Measurements from ENCODE around the gene CDR2.

The CDR2 gene

DNA sequence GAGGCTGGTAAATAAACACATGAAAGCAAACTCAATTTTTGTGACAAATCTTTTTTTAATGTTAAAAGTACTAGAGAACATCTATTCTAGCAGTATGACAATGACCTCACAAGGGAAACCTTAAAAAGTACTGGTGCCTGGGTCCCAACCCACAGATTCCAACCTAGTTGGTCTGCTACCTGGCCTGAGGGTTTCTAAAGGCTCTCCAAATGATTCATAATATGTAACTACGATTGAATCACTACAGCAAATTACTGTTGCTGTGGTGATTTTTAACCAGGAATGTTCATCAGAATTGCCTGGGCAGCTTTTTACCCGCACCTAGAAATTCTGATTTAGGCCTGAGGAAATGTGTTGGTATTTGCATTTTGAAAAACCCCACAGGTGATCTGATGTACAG lies 26.1 kb downstream of the CDR2 start:
- no peak overlapping the region for H3K9ac ChIP-seq (ENCODE audit: low read length)
- no peaks in the 10 kb centered on the region for H3K9me3 ChIP-seq (ENCODE audit: control insufficient read depth, low read length)
- DNase-seq (ENCODE audit: low read depth), result no peak
- no peaks in the 10 kb centered on the region for H3K27me3 ChIP-seq (replicated peaks; ENCODE audit: control insufficient read depth, insufficient read depth, low read length)
- peaks cover 60% of the 10 kb centered on the region for H3K36me3 ChIP-seq (ENCODE audit: control insufficient read depth, insufficient read depth, low read length, severe bottlenecking)
- H3K4me1 ChIP-seq (ENCODE audit: control insufficient read depth, insufficient read depth, low read length), result peaks cover 12% of the 10 kb centered on the region
- H3K4me3 ChIP-seq (ENCODE audit: low read length), result no peak overlapping the region

DNA sequence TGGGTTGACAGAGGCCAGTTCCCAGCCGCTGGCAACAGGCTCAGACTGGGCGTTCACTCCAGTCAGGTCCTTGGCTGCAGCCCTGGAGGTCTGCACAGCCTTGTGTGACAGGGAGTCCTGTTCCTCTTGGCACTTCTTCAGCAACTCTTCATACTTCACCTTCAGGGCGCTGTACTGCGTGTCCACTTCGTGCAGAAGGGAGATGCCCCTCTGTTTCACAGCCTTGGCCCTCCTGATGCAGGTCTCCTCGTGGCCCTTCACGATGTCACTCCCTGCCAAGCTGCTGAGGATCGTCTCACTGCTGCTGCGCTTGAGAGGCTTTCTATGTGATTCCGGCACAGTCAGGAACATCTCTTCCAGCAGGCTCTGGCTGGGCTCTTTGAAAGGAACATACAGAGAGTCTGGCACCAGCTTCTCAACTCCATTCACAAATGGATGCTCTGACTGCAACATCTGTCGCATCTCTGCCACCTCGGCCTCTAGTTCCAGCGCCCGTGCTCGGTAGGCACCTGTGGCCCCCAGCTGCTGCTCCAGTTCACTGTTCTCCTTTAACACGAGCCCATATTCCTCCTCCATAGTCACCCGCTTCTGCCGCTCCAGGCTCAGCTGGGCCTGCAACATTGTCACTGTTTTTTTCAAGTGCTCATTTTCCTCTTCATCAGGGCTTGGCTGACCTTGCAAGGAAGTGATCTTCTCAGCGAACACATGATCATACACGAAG lies 27.2 kb downstream of the CDR2 start:
- H3K36me3 ChIP-seq (ENCODE audit: control insufficient read depth, insufficient read depth, low read length, severe bottlenecking), result peaks cover 63% of the 10 kb centered on the region
- DNase-seq (ENCODE audit: low read depth), result no peak
- no peaks in the 10 kb centered on the region for H3K27me3 ChIP-seq (replicated peaks; ENCODE audit: control insufficient read depth, insufficient read depth, low read length)
- H3K9ac ChIP-seq (ENCODE audit: low read length), result no peak overlapping the region
- H3K9me3 ChIP-seq (ENCODE audit: control insufficient read depth, low read length), result no peaks in the 10 kb centered on the region
- H3K4me3 ChIP-seq (ENCODE audit: low read length), result no peak overlapping the region
- peaks cover 2% of the 10 kb centered on the region for H3K4me1 ChIP-seq (ENCODE audit: control insufficient read depth, insufficient read depth, low read length)

GRCh38 chr16:22346483-22346882 lies 27.9 kb downstream of the CDR2 start:
- Histone ChIP-seq H3K4me3 (ENCODE audit: low read length) (no peak overlapping the region), H3K4me1 (ENCODE audit: control insufficient read depth, insufficient read depth, low read length) (no peaks in the 10 kb centered on the region), H3K36me3 (ENCODE audit: control insufficient read depth, insufficient read depth, low read length, severe bottlenecking) (peaks cover 63% of the 10 kb centered on the region), H3K9ac (ENCODE audit: low read length) (no peak overlapping the region), H3K9me3 (ENCODE audit: control insufficient read depth, low read length) (no peaks in the 10 kb centered on the region), H3K27me3 (replicated peaks; ENCODE audit: control insufficient read depth, insufficient read depth, low read length) (no peaks in the 10 kb centered on the region)
- DNase-seq (ENCODE audit: low read depth), result no peak

GRCh38 chr16:22342082-22342481 lies 32.3 kb downstream of the CDR2 start:
- H3K27me3 ChIP-seq (replicated peaks; ENCODE audit: control insufficient read depth, insufficient read depth, low read length), result no peaks in the 10 kb centered on the region
- no peak for DNase-seq (ENCODE audit: low read depth)
- no peaks in the 10 kb centered on the region for H3K4me1 ChIP-seq (ENCODE audit: control insufficient read depth, insufficient read depth, low read length)

DNA sequence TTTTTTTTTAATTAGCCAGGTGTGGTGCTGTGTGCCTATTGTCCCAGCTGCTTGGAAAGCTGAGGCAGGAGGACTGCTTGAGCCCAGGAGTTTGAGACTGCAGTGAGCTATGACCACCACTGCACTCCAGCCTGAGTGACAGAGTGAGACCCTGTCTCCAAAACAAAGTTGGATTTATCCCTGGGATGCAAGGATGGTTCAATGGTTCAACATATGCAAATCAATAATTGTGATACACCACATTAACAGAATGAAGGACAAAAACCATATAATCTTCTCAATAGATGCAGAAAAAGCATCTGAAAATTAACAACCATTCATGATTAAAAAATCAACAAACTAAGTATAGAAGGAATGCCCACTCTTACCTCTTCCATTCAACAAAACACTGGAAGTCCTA lies 33.5 kb downstream of the CDR2 start:
- no peak overlapping the region for H3K4me3 ChIP-seq (ENCODE audit: low read length)
- no peak overlapping the region for H3K9ac ChIP-seq (ENCODE audit: low read length)
- H3K9me3 ChIP-seq (ENCODE audit: control insufficient read depth, low read length), result peaks cover 22% of the 10 kb centered on the region
- no peaks in the 10 kb centered on the region for H3K27me3 ChIP-seq (replicated peaks; ENCODE audit: control insufficient read depth, insufficient read depth, low read length)
- no peak for DNase-seq (ENCODE audit: low read depth)
- H3K36me3 ChIP-seq (ENCODE audit: control insufficient read depth, insufficient read depth, low read length, severe bottlenecking), result peaks cover 49% of the 10 kb centered on the region
- H3K4me1 ChIP-seq (ENCODE audit: control insufficient read depth, insufficient read depth, low read length), result no peaks in the 10 kb centered on the region

More at GRCh38 chr16:22342082-22342481, 32.3 kb downstream of the CDR2 start:
- Histone ChIP-seq H3K9me3 (ENCODE audit: control insufficient read depth, low read length) (peaks cover 12% of the 10 kb centered on the region), H3K9ac (ENCODE audit: low read length) (no peak overlapping the region), H3K4me3 (ENCODE audit: low read length) (no peak overlapping the region), H3K36me3 (ENCODE audit: control insufficient read depth, insufficient read depth, low read length, severe bottlenecking) (peaks cover 49% of the 10 kb centered on the region)

DNA sequence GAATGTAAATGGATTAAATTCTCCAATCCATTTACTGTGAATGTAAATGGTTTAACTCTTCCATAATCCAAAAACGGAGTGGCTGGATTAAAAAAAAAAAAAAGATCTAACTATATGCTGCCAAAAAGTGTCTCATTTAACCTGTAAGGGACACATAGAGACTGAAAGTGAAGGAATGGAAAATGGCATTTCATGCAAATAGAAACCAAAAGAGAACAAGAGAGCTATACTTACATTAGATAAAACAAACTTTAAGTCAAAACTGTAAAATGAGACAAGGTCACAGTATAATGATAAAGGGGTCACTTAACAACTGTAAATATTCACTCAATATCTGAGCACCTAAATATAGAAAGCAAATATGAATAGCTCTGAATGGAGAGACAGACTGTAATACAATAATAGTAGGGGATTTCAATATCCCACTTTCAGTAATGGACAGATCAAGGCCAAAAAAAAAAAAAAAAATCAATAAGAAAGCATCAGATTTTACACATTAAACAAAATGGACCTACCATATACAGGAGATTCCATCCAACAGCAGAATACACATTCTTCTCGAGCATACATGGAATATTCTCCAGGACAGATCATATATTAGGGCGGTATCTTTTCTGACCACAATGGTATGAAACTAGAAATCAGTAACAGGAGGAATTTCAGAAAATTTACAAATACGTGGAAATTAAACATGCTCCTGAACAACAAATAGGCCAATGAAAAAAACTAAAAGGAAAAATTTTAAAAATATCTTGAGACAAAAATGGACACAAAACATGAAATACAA lies 36.4 kb downstream of the CDR2 start:
- Histone ChIP-seq H3K9me3 (ENCODE audit: control insufficient read depth, low read length) (peaks cover 22% of the 10 kb centered on the region), H3K36me3 (ENCODE audit: control insufficient read depth, insufficient read depth, low read length, severe bottlenecking) (peaks cover 57% of the 10 kb centered on the region), H3K4me1 (ENCODE audit: control insufficient read depth, insufficient read depth, low read length) (no peaks in the 10 kb centered on the region), H3K9ac (ENCODE audit: low read length) (no peak overlapping the region), H3K4me3 (ENCODE audit: low read length) (no peak overlapping the region), H3K27me3 (replicated peaks; ENCODE audit: control insufficient read depth, insufficient read depth, low read length) (no peaks in the 10 kb centered on the region)
- no peak for DNase-seq (ENCODE audit: low read depth)

DNA sequence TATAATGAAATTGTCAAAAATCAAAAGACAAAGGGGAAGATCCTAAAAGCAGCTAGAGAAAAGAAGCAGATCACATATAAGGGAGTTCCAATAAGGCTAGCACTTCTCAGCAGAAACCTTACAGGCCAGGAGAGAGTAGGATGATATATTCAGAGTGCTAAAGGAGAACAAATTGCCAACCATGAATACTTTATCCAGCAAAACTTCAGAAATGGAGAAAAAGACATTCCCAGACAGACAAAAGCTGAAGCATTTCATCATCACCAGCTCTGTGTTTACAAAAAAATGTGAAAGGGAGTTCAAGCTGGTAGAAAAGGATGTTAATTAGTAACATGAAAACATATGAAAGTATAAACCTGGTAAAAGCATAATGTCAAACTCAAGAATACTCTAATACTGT lies 37.4 kb downstream of the CDR2 start:
- H3K27me3 ChIP-seq (replicated peaks; ENCODE audit: control insufficient read depth, insufficient read depth, low read length), result no peaks in the 10 kb centered on the region
- no peak overlapping the region for H3K4me3 ChIP-seq (ENCODE audit: low read length)
- H3K9me3 ChIP-seq (ENCODE audit: control insufficient read depth, low read length), result peaks cover 22% of the 10 kb centered on the region
- H3K4me1 ChIP-seq (ENCODE audit: control insufficient read depth, insufficient read depth, low read length), result no peaks in the 10 kb centered on the region
- no peak for DNase-seq (ENCODE audit: low read depth)
- peaks cover 60% of the 10 kb centered on the region for H3K36me3 ChIP-seq (ENCODE audit: control insufficient read depth, insufficient read depth, low read length, severe bottlenecking)
- H3K9ac ChIP-seq (ENCODE audit: low read length), result no peak overlapping the region

GRCh38 chr16:22336581-22336980 lies 37.8 kb downstream of the CDR2 start:
- no peak overlapping the region for H3K4me3 ChIP-seq (ENCODE audit: low read length)

GRCh38 chr16:22335668-22336246 lies 38.7 kb downstream of the CDR2 start:
- Histone ChIP-seq H3K27me3 (replicated peaks; ENCODE audit: control insufficient read depth, insufficient read depth, low read length) (no peaks in the 10 kb centered on the region), H3K4me1 (ENCODE audit: control insufficient read depth, insufficient read depth, low read length) (no peaks in the 10 kb centered on the region), H3K9me3 (ENCODE audit: control insufficient read depth, low read length) (peaks cover 19% of the 10 kb centered on the region), H3K9ac (ENCODE audit: low read length) (no peak overlapping the region), H3K4me3 (ENCODE audit: low read length) (no peak overlapping the region), H3K36me3 (ENCODE audit: control insufficient read depth, insufficient read depth, low read length, severe bottlenecking) (peaks cover 71% of the 10 kb centered on the region)
- DNase-seq (ENCODE audit: low read depth), result no peak

More at GRCh38 chr16:22336581-22336980, 37.8 kb downstream of the CDR2 start:
- Histone ChIP-seq H3K9me3 (ENCODE audit: control insufficient read depth, low read length) (peaks cover 22% of the 10 kb centered on the region), H3K27me3 (replicated peaks; ENCODE audit: control insufficient read depth, insufficient read depth, low read length) (no peaks in the 10 kb centered on the region), H3K36me3 (ENCODE audit: control insufficient read depth, insufficient read depth, low read length, severe bottlenecking) (peaks cover 65% of the 10 kb centered on the region), H3K4me1 (ENCODE audit: control insufficient read depth, insufficient read depth, low read length) (no peaks in the 10 kb centered on the region), H3K9ac (ENCODE audit: low read length) (no peak overlapping the region)
- no peak for DNase-seq (ENCODE audit: low read depth)

DNA sequence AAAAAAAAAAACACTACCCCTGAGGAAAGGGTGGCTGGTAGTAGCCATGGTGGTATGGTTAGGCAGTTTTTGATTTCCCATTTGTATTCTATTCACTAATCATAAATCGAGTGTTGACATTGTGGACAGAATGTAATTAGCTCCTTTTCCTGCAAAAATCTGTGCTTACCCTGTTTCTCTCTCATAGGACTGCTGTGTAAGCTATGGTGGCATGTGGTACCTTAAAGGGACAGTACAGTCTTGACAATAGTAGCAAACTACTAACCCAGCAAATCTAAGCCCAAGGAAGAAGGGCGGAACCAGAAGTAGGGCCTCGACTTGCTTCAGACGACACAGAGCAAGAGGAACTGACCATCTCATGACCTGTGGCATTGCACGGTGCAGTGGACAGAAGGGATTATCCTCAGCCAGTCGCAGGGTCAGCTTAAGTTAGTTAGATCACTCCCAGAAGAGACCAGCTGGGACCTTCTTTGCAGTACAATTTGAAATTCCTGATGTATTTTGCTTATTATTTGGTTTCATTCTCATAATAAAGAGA lies 40.9 kb downstream of the CDR2 start:
- no peak overlapping the region for H3K4me3 ChIP-seq (ENCODE audit: low read length)

GRCh38 chr16:22330326-22330725 lies 44.1 kb downstream of the CDR2 start:
- no peaks in the 10 kb centered on the region for H3K9me3 ChIP-seq (ENCODE audit: control insufficient read depth, low read length)
- no peaks in the 10 kb centered on the region for H3K27me3 ChIP-seq (replicated peaks; ENCODE audit: control insufficient read depth, insufficient read depth, low read length)
- H3K4me3 ChIP-seq (ENCODE audit: low read length), result no peak overlapping the region
- H3K9ac ChIP-seq (ENCODE audit: low read length), result no peak overlapping the region
- peaks cover 4% of the 10 kb centered on the region for H3K4me1 ChIP-seq (ENCODE audit: control insufficient read depth, insufficient read depth, low read length)
- H3K36me3 ChIP-seq (ENCODE audit: control insufficient read depth, insufficient read depth, low read length, severe bottlenecking), result peaks cover 78% of the 10 kb centered on the region
- no peak for DNase-seq (ENCODE audit: low read depth)

More for the DNA sequence above, 40.9 kb downstream of the CDR2 start:
- no peaks in the 10 kb centered on the region for H3K4me1 ChIP-seq (ENCODE audit: control insufficient read depth, insufficient read depth, low read length)
- H3K36me3 ChIP-seq (ENCODE audit: control insufficient read depth, insufficient read depth, low read length, severe bottlenecking), result peaks cover 79% of the 10 kb centered on the region
- DNase-seq (ENCODE audit: low read depth), result no peak
- no peaks in the 10 kb centered on the region for H3K27me3 ChIP-seq (replicated peaks; ENCODE audit: control insufficient read depth, insufficient read depth, low read length)
- H3K9ac ChIP-seq (ENCODE audit: low read length), result no peak overlapping the region
- H3K9me3 ChIP-seq (ENCODE audit: control insufficient read depth, low read length), result peaks cover 19% of the 10 kb centered on the region
